CD4-positive, CD25-positive, alpha-beta regulatory T cell (primary cell): Measurements from ENCODE around the gene RASAL2. TPM values are rescaled to one million over a fixed set of nuclear protein-coding genes. Genes with fewer than 3 reads are reported as not detected.
"Not testable (repeated sequence)": the region's sequence is repeated elsewhere in the genome, so short reads cannot be mapped to it uniquely, and the experiment has no call there.

ENCODE experiments used
- ATAC-seq, 2 donors: fragments of 150-1000 bp; cut with Tn5 transposase; one replicate each; pipeline ENCODE4 v1.10.0; 2021; ENCODE audit warnings: low read depth in 2 of 2, moderate number of reproducible peaks in 2 of 2, moderate library complexity in 1 of 2
- DNase-seq, 3 donors: peaks; one replicate each; pipeline versions ENCODE4 v3.0.0 to v3.0.0-alpha.2; 2012 to 2022; ENCODE audit warnings: mixed read lengths in 1 of 3
- H3K27ac ChIP-seq: one replicate; pipeline ENCODE4 v1.7.0; 2013; ENCODE audit warnings: mild to moderate bottlenecking, low read length; ENCODE audit not compliant: insufficient read depth, poor library complexity, severe bottlenecking
- H3K27me3 ChIP-seq: one replicate; pipeline ENCODE4 v1.7.0; 2013; ENCODE audit warnings: low read length; ENCODE audit not compliant: control insufficient read depth, insufficient read depth
- H3K36me3 ChIP-seq: one replicate; pipeline ENCODE4 v1.7.0; 2013; ENCODE audit warnings: mild to moderate bottlenecking, low read length, moderate library complexity; ENCODE audit not compliant: control insufficient read depth, insufficient read depth
- H3K4me1 ChIP-seq: 2 replicates; pipeline ENCODE4 v1.7.0; 2013; ENCODE audit warnings: mild to moderate bottlenecking, low read length; ENCODE audit not compliant: insufficient read depth, control insufficient read depth, poor library complexity, severe bottlenecking
- H3K4me3 ChIP-seq: one replicate; pipeline ENCODE4 v1.7.0; 2013; ENCODE audit warnings: low read depth, mild to moderate bottlenecking, low read length, moderate library complexity
- H3K9me3 ChIP-seq, 2 experiments: 1 replicate in 1 of 2; 2 replicates in 1 of 2; pipeline ENCODE4 v1.7.0; 2013; ENCODE audit warnings: low read length in 2 of 2, mild to moderate bottlenecking in 1 of 2, moderate library complexity in 1 of 2; ENCODE audit not compliant: control insufficient read depth in 2 of 2
- H3K27ac Mint-ChIP-seq, 3 donors: one replicate each; pipeline ENCODE4 v1.8.0; 2020 to 2022; ENCODE audit warnings: mild to moderate bottlenecking in 3 of 3, mixed read lengths in 3 of 3, moderate library complexity in 2 of 3
- H3K27me3 Mint-ChIP-seq: one replicate; pipeline ENCODE4 v1.8.0; 2022; ENCODE audit warnings: mild to moderate bottlenecking, mixed read lengths
- H3K36me3 Mint-ChIP-seq: one replicate; pipeline ENCODE4 v1.8.0; 2020; ENCODE audit warnings: mixed read lengths
- H3K4me1 Mint-ChIP-seq, 4 donors: one replicate each; pipeline ENCODE4 v1.8.0; 2020 to 2022; ENCODE audit warnings: mixed read lengths in 4 of 4, mild to moderate bottlenecking in 1 of 4
- H3K4me3 Mint-ChIP-seq, 4 donors: one replicate each; pipeline ENCODE4 v1.8.0; 2020 to 2022; ENCODE audit warnings: mild to moderate bottlenecking in 4 of 4, mixed read lengths in 4 of 4, moderate library complexity in 3 of 4
- H3K9me3 Mint-ChIP-seq, 7 donors: one replicate each; pipeline ENCODE4 v1.8.0; 2020 to 2022; ENCODE audit warnings: mixed read lengths in 7 of 7, mild to moderate bottlenecking in 3 of 7, moderate library complexity in 2 of 7
- polyA plus RNA-seq, 4 donors: library from polyadenylated mRNA; unstranded; fragments of 300-500 nt; fragmentation: Illumina TruSeq; gene quantifications; one replicate each; pipeline ENCODE4 v1.2.3, GENCODE V29; 2021
- total RNA-seq: library from RNA; stranded (reverse); gene quantifications from one replicate; pipeline ENCODE4 v1.2.3, GENCODE V29; 2022

RASAL2 gene
- total and polyA plus RNA-seq, 5 donors from 2014 or later = not detected

GRCh38 chr1:178300352-178300699, 206.4 kb downstream of the RASAL2 start:
- no peaks in the 10 kb centered on the region for H3K27me3 Mint-ChIP-seq
- H3K27me3 ChIP-seq = no peaks in the 10 kb centered on the region
- no peaks in the 10 kb centered on the region for H3K9me3 ChIP-seq
- H3K27ac Mint-ChIP-seq = no peak overlapping the region
- no peak overlapping the region for H3K4me3 Mint-ChIP-seq
- DNase-seq (no peak), ATAC-seq (no peak)
- no peaks in the 10 kb centered on the region for H3K4me1 ChIP-seq
- H3K4me3 ChIP-seq = no peak overlapping the region
- H3K36me3 ChIP-seq = no peaks in the 10 kb centered on the region
- peaks cover 0 to 2% (median 0%) of the 10 kb centered on the region in 7 donors for H3K9me3 Mint-ChIP-seq
- H3K27ac ChIP-seq = no peak overlapping the region
- H3K36me3 Mint-ChIP-seq = no peaks in the 10 kb centered on the region
- no peaks in the 10 kb centered on the region for H3K4me1 Mint-ChIP-seq

GRCh38 chr1:178301141-178301540, 207.2 kb downstream of the RASAL2 start:
- no peaks in the 10 kb centered on the region for H3K27me3 Mint-ChIP-seq
- H3K4me3 ChIP-seq = no peak overlapping the region
- H3K27ac ChIP-seq = no peak overlapping the region
- ATAC-seq (no peak), DNase-seq (no peak)
- H3K36me3 ChIP-seq = no peaks in the 10 kb centered on the region
- H3K4me3 Mint-ChIP-seq = no peak overlapping the region
- peaks cover 0 to 2% (median 0%) of the 10 kb centered on the region in 7 donors for H3K9me3 Mint-ChIP-seq
- no peaks in the 10 kb centered on the region for H3K27me3 ChIP-seq
- H3K9me3 ChIP-seq = no peaks in the 10 kb centered on the region
- H3K27ac Mint-ChIP-seq = no peak overlapping the region
- no peaks in the 10 kb centered on the region for H3K4me1 ChIP-seq
- H3K4me1 Mint-ChIP-seq = no peaks in the 10 kb centered on the region
- no peaks in the 10 kb centered on the region for H3K36me3 Mint-ChIP-seq

- no peak overlapping the region for H3K4me3 Mint-ChIP-seq
- H3K27ac ChIP-seq = no peak overlapping the region
- H3K4me1 Mint-ChIP-seq = no peaks in the 10 kb centered on the region
- no peak for DNase-seq
- H3K4me3 ChIP-seq = no peak overlapping the region
- no peaks in the 10 kb centered on the region for H3K36me3 Mint-ChIP-seq
- no peaks in the 10 kb centered on the region for H3K27me3 ChIP-seq
- no peaks in the 10 kb centered on the region for H3K36me3 ChIP-seq
- H3K9me3 ChIP-seq = no peaks in the 10 kb centered on the region
- H3K27ac Mint-ChIP-seq = no peak overlapping the region
- no peak for ATAC-seq
- H3K27me3 Mint-ChIP-seq = no peaks in the 10 kb centered on the region
- peaks cover 0 to 2% (median 0%) of the 10 kb centered on the region in 7 donors for H3K9me3 Mint-ChIP-seq
- H3K4me1 ChIP-seq = no peaks in the 10 kb centered on the region
Observed at GRCh38 chr1:178307264-178307663, 213.4 kb downstream of the RASAL2 start.

GRCh38 chr1:178308438-178308837, 214.5 kb downstream of the RASAL2 start:
- H3K4me1 Mint-ChIP-seq = no peaks in the 10 kb centered on the region
- Histone ChIP-seq H3K27ac (no peak overlapping the region), H3K4me1 (no peaks in the 10 kb centered on the region), H3K4me3 (no peak overlapping the region), H3K36me3 (no peaks in the 10 kb centered on the region), H3K27me3 (no peaks in the 10 kb centered on the region), H3K9me3 (no peaks in the 10 kb centered on the region)
- H3K36me3 Mint-ChIP-seq = no peaks in the 10 kb centered on the region
- DNase-seq (no peak), ATAC-seq (no peak)
- peaks cover 0 to 2% (median 0%) of the 10 kb centered on the region in 7 donors for H3K9me3 Mint-ChIP-seq
- H3K27me3 Mint-ChIP-seq = no peaks in the 10 kb centered on the region
- no peak overlapping the region for H3K4me3 Mint-ChIP-seq
- no peak overlapping the region for H3K27ac Mint-ChIP-seq

GRCh38 chr1:178310685-178311105, 216.8 kb downstream of the RASAL2 start:
- no peaks in the 10 kb centered on the region for H3K36me3 Mint-ChIP-seq
- no peaks in the 10 kb centered on the region for H3K9me3 ChIP-seq
- DNase-seq = peak in 2 of 3 donors; percentile 11 to 45

GRCh38 chr1:178311164-178311563, 217.3 kb downstream of the RASAL2 start:
- H3K9me3 ChIP-seq = no peaks in the 10 kb centered on the region
- no peak overlapping the region for H3K27ac ChIP-seq
- no peaks in the 10 kb centered on the region for H3K36me3 ChIP-seq
- H3K4me1 Mint-ChIP-seq = no peaks in the 10 kb centered on the region
- H3K4me3 ChIP-seq = no peak overlapping the region
- no peaks in the 10 kb centered on the region for H3K36me3 Mint-ChIP-seq
- no peaks in the 10 kb centered on the region for H3K4me1 ChIP-seq
- H3K27ac Mint-ChIP-seq = no peak overlapping the region
- no peaks in the 10 kb centered on the region for H3K27me3 ChIP-seq
- no peak overlapping the region for H3K4me3 Mint-ChIP-seq
- H3K27me3 Mint-ChIP-seq = no peaks in the 10 kb centered on the region
- H3K9me3 Mint-ChIP-seq = no peaks in the 10 kb centered on the region
- ATAC-seq = no peak
- no peak for DNase-seq

More at GRCh38 chr1:178310685-178311105, 216.8 kb downstream of the RASAL2 start:
- Mint-ChIP-seq H3K4me1 (no peaks in the 10 kb centered on the region), H3K4me3 (no peak overlapping the region), H3K9me3 (peaks cover 0 to under 1% (median 0%) of the 10 kb centered on the region in 7 donors), H3K27ac (no peak overlapping the region), H3K27me3 (no peaks in the 10 kb centered on the region)
- Histone ChIP-seq H3K36me3 (no peaks in the 10 kb centered on the region), H3K4me3 (no peak overlapping the region), H3K27me3 (no peaks in the 10 kb centered on the region), H3K27ac (no peak overlapping the region), H3K4me1 (no peaks in the 10 kb centered on the region)
- no peak for ATAC-seq

GRCh38 chr1:178320280-178320982, 226.5 kb downstream of the RASAL2 start:
- H3K27ac ChIP-seq, H3K4me1 ChIP-seq, H3K4me1 Mint-ChIP-seq, H3K4me3 ChIP-seq, H3K27ac Mint-ChIP-seq, H3K9me3 Mint-ChIP-seq, H3K36me3 Mint-ChIP-seq, H3K27me3 Mint-ChIP-seq, H3K27me3 ChIP-seq, H3K36me3 ChIP-seq, ATAC-seq, H3K4me3 Mint-ChIP-seq, DNase-seq, H3K9me3 ChIP-seq: not testable (repeated sequence)

GRCh38 chr1:178323067-178323466, 229.2 kb downstream of the RASAL2 start:
- Mint-ChIP-seq H3K36me3 (no peaks in the 10 kb centered on the region), H3K9me3 (peaks cover 0 to 3% (median 0%) of the 10 kb centered on the region in 7 donors), H3K27ac (no peak overlapping the region), H3K4me3 (no peak overlapping the region), H3K27me3 (no peaks in the 10 kb centered on the region), H3K4me1 (no peaks in the 10 kb centered on the region)
- no peaks in the 10 kb centered on the region for H3K36me3 ChIP-seq
- no peaks in the 10 kb centered on the region for H3K4me1 ChIP-seq
- no peaks in the 10 kb centered on the region for H3K27me3 ChIP-seq
- DNase-seq = no peak
- H3K27ac ChIP-seq = no peak overlapping the region
- ATAC-seq = no peak
- no peaks in the 10 kb centered on the region for H3K9me3 ChIP-seq
- no peak overlapping the region for H3K4me3 ChIP-seq
